ENCODE data around the gene MAP1S. TPM values are rescaled to one million over a fixed set of nuclear protein-coding genes. Genes with fewer than 3 reads are reported as not detected.
A peak's percentile ranks its signal among the peaks of the same experiment; 100 is the strongest.

The MAP1S gene
- total and polyA plus RNA-seq, 2 of the 13 experiments (the other 11 are each of a cell fraction or from before 2014, with no cell fraction given), result 3.8 to 7.3 TPM

GRCh38 chr19:17747205-17748098 lies 28.2 kb downstream of the MAP1S start (continued):
- TF ChIP-seq, protein P1, sequence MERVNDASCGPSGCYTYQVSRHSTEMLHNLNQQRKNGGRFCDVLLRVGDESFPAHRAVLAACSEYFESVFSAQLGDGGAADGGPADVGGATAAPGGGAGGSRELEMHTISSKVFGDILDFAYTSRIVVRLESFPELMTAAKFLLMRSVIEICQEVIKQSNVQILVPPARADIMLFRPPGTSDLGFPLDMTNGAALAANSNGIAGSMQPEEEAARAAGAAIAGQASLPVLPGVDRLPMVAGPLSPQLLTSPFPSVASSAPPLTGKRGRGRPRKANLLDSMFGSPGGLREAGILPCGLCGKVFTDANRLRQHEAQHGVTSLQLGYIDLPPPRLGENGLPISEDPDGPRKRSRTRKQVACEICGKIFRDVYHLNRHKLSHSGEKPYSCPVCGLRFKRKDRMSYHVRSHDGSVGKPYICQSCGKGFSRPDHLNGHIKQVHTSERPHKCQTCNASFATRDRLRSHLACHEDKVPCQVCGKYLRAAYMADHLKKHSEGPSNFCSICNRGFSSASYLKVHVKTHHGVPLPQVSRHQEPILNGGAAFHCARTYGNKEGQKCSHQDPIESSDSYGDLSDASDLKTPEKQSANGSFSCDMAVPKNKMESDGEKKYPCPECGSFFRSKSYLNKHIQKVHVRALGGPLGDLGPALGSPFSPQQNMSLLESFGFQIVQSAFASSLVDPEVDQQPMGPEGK (CRISPR knock-in tag; IDR thresholded peaks at IDR 0.05), result peak; percentile 72
- peak; percentile 31 for TF ChIP-seq HNRNPK (IDR thresholded peaks at IDR 0.05; ENCODE audit: low read depth, low read length, poor library complexity, severe bottlenecking)
- TF ChIP-seq ZNF550 (CRISPR knock-in tag; IDR thresholded peaks at IDR 0.05; ENCODE audit: borderline replicate concordance), result no peak
- TF ChIP-seq, protein P2, sequence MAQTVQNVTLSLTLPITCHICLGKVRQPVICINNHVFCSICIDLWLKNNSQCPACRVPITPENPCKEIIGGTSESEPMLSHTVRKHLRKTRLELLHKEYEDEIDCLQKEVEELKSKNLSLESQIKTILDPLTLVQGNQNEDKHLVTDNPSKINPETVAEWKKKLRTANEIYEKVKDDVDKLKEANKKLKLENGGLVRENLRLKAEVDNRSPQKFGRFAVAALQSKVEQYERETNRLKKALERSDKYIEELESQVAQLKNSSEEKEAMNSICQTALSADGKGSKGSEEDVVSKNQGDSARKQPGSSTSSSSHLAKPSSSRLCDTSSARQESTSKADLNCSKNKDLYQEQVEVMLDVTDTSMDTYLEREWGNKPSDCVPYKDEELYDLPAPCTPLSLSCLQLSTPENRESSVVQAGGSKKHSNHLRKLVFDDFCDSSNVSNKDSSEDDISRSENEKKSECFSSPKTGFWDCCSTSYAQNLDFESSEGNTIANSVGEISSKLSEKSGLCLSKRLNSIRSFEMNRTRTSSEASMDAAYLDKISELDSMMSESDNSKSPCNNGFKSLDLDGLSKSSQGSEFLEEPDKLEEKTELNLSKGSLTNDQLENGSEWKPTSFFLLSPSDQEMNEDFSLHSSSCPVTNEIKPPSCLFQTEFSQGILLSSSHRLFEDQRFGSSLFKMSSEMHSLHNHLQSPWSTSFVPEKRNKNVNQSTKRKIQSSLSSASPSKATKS (CRISPR knock-in tag; IDR thresholded peaks at IDR 0.05), result no peak
- no peak for TF ChIP-seq KAT2B (IDR thresholded peaks at IDR 0.05; ENCODE audit: borderline replicate concordance, low read depth, low read length)
- TF ChIP-seq ZNF563 (CRISPR knock-in tag; IDR thresholded peaks at IDR 0.05), result 0 out of 2 replicates have a peak, but pooled peaks have one; percentile 19
- peak; percentile 58; the same call in 1 of the 2 replicates for TF ChIP-seq ZFP90 (CRISPR knock-in tag; IDR thresholded peaks at IDR 0.05; ENCODE audit: borderline replicate concordance)
- peak; percentile 87 for TF ChIP-seq RCOR2 (CRISPR knock-in tag; IDR thresholded peaks at IDR 0.05)
- TF ChIP-seq ZNF564 (CRISPR knock-in tag; IDR thresholded peaks at IDR 0.05), result no peak
- no peak for TF ChIP-seq DPF2 (CRISPR knock-in tag; IDR thresholded peaks at IDR 0.05; ENCODE audit: borderline replicate concordance, low read depth)
- no peak for TF ChIP-seq ZNF891 (CRISPR knock-in tag; IDR thresholded peaks at IDR 0.05)
- no peak for TF ChIP-seq IRF2 (CRISPR knock-in tag; IDR thresholded peaks at IDR 0.05)
- no peak for TF ChIP-seq ATAD3A (CRISPR knock-in tag; IDR thresholded peaks at IDR 0.05)
- TF ChIP-seq SNAPC4 (CRISPR knock-in tag; IDR thresholded peaks at IDR 0.05), result no peak
